ENCODE data around the gene KCNQ4.

KCNQ4 gene

DNA sequence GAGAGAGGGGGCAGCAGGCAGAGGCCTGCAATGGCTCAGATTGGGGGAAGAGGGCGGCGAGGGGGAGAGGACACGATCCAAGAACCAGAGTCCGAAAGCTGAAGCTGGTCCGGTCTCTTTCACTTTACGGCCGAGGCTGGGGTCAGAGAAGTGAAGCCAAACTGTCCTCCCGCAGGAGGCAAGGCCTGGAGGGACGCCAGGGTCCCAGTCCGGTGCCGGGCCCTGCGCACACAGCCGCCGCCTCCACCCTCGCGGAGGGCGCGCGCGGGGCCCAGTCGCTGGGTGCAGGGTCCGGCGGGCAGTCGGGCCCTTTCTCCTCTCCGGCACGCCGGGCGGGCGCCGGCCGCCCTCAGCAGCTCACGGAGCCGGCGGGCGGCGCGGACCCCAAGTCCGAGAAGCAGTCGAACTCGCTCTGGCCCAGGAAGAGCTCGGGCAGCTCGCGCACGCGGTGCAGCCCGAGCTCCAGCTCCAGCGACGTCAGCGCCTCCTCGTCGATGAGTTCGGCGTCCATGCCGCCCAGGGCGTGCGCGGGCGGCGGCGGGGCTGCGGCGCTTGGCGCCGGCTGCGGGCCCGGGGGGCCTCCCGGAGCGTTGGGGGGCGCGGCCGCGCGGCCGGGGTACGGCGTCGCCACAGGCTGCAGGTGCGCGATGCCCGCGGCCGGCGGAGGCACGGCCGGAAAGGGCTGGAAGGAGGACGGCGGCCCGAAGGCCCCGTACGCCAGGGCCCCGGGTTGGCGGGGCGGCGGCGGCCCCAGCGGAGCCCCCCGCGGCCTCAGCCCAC is 77.8 kb downstream of the KCNQ4 start:
- DNase-seq (ENCODE audit: low read depth): no peak

DNA sequence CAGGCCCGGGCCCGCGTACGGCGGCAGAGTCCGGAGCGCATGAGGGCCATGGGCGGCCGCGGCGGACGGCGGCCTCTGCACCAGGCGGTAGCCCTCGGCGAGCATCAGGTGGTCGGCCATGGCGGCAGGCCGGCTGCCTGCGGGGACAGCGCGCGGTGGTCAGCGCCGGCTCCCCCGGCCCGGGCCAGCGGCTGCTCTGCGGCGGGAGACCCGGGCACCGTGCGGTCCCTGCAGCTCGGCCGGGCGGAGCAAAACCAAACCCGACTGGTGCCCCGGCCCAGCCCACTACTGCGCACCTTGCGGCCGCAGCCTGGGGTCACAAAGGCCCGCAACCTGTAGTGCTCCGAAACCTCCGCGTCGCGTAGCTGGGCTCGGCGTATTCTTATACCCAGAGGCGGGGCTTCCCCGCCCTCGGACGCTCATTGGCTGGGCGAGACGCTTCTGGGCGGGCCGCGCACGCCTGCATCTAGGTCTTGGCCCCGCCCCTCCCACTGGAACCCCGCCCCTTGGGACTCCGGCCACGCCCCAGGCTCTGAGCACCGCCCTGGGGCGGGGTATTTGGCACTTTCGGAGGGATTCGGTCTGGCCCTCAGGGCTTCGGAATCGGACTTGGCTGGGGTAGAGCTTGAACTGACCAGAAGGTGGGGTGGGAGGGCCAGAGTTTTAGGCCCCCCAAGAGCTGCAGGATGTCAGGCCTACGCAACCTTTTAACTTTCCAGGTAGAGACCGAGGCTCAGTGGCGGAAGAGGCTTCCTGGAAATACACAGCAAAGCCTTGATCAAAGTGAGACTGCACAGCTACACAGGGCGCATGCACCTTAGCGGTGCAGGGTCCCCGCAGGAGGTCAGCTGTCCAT is 78.6 kb downstream of the KCNQ4 start, which contains the start of gene CITED4:
CITED4 (minus strand) TSS at position 356 of the 856 bp plus-strand sequence; CDS start at position 120, 236 bp downstream.
- DNase-seq (ENCODE audit: low read depth): peak; percentile 87

DNA sequence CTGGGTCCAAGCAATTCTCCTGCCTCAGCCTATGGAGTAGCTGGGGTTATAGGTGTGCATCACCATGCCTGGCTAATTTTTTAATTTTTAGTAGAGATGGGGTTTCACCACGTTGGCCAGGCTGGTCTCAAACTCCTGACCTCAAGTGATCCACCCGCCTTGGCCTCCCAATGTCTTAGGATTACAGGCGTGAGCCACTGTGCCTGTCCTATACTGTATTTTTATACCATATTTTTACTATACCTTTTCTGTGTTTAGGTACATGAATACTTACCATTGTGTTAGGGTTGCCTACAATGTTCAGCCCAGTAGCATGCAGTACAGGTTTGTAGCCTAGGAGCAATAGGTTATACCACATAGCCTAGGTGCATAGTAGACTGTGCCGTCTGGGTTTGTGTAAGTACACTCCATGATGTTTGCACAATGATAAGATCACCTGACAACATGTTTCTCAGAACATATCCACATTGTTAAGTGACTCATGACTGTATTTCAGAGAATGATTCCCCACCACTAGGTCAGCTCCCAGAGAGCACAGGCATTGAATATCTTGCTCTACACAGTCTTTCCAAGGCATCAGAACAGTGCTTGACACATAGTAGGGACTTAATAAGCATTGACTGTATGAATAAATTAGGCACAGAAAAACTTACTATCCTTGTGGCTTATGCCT is 84.6 kb downstream of the KCNQ4 start:
- DNase-seq (ENCODE audit: low read depth): no peak

DNA sequence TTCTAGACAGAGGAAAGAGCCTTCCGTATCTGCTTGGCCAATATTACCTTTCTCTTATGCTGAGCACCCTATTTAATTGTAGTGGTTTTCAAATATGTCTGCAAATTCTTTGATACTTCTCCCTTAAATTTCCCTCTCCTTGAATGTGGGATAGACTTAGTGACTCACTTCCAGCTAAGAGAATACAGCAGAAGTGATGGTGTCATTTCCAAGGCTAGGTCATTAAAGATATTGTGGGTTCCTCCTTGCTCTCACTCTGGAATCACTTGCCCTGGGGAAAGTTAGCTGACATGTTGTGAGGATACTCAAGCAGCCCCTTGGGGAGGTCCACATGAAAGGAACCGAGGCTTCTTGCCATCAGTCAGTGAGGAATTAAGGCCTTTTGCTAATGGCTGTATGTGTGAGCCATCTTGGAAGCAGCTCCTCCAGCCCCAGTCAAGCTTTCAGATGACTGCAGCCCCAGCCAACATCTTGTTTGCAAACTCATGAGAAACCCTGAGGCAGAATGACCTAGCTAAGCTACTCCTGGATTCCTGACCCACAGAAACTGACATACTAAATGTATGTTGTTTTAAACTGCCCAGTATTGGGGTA is 86.6 kb downstream of the KCNQ4 start:
- no peak for DNase-seq (ENCODE audit: low read depth)

DNA sequence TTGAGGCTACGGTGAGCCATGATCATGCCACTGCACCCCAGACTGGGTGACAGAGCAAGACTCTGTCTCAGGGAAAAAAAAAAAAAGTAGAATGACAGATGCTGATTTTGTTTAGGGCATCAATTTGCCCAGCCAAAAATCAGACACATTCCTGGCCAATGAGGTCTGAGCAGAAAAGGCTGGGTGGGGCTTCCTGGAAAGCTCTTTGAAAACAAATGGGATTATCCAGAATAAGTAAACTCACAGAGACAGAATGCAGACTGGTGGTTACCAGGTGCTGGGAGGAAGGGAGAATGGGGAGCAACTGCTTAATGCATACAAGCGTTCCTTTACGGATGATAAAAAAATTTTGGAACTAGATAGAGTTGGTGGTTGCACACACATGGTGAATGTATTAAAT is 88.7 kb downstream of the KCNQ4 start:
- DNase-seq (ENCODE audit: low read depth): no peak

DNA sequence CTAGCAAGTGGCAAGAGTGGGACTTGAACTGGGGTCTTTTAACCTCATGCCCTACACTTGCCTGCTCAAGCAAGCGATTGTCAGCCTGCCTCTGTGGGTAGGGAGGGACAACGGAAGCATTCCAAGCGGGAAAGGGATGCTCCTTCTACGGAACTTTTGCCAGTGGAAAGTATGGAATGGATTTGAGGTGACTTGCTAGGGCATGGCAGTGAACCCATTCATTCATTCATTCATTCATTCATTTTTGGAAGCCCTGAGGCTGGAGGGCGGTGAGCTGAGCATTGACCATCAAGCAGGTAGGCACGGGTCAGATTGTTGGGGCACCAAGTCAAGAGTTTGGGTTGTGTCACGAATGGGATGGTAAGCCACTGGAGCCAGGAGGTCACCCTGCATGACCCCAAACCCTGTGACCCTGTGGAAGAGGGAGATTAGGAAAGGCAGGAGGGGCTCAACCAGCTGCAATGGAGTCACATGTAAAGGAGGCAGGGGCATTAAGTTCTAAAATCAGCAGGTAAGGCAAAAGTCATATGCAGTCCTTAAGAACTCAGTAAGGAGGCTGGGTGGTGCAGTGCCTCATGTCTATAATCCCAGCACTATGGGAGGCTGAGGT is 90.4 kb downstream of the KCNQ4 start:
- DNase-seq (ENCODE audit: low read depth): no peak

DNA sequence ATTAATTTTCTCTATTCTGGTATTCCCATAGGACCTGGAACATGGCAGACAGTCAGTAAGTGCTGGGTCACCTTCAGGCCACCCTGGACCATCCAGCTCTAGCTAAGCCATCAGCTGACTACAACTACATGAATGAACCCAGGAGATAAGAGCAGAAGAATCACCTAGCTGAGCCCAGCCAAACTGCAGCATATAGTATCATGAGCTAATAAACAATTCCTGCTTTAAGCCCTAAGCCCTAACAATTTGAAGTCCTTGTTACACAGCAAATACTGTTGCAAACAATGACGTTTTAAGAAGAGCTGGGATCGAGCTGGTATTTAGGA is 92.8 kb downstream of the KCNQ4 start:
- DNase-seq (ENCODE audit: low read depth): no peak

DNA sequence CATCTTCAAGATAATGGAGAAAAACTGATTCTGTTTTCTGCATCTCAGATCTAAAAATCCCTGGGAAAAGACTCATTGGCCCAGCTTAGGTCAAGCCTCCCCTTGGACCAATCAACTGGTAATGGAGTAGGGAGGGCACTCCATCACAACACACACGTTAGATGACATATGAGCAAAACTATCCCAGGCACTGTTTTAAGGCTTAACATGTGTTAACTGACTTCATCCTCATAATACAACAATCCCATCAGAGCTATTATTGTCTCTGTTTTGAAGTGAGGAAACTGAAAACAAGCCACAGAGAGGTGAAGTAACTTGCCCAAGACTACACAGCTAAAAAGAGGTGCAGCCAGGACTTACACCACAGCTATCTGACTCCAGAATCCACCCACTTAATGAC is 93.3 kb downstream of the KCNQ4 start:
- no peak for DNase-seq (ENCODE audit: low read depth)

DNA sequence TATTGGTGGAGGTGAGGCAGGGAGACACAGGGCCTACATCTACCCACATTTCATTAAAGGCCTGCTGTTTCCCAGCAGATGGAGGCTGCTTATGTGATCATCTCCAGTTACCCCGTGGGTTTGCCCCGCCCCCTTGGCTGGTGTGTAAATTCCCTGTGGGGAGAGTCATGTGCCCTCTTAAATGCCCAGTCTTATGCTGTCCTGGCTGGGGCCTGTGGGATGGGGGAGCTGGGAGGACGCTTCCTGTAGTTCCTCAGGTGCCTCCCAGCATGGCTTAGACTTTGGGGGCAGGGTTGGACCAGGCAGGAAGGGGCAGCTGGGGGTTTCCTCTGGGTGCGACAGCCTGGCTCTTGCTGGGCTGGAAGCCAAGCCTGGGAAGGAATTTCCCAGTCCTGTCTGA is 94.1 kb downstream of the KCNQ4 start:
- no peak for DNase-seq (ENCODE audit: low read depth)

DNA sequence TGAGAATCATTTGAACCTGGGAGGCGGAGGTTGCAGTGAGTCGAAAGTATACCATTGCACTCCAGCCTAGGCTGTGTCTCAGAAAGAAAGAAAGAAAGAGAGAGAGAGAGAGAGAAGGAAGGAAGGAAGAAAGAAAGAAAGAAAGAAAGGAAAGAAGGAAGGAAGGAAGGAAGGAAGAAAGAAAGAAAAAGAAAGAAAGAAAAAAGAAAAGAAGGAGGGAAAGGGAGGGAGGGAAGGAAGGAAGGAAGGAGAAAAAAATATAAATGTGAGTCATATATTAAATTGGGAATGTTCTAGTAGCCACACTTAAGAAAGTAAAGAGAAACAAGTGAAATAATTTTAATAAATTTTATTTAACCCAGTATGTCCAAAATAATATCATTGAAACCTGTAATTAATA is 95.3 kb downstream of the KCNQ4 start:
- no peak for DNase-seq (ENCODE audit: low read depth)

DNA sequence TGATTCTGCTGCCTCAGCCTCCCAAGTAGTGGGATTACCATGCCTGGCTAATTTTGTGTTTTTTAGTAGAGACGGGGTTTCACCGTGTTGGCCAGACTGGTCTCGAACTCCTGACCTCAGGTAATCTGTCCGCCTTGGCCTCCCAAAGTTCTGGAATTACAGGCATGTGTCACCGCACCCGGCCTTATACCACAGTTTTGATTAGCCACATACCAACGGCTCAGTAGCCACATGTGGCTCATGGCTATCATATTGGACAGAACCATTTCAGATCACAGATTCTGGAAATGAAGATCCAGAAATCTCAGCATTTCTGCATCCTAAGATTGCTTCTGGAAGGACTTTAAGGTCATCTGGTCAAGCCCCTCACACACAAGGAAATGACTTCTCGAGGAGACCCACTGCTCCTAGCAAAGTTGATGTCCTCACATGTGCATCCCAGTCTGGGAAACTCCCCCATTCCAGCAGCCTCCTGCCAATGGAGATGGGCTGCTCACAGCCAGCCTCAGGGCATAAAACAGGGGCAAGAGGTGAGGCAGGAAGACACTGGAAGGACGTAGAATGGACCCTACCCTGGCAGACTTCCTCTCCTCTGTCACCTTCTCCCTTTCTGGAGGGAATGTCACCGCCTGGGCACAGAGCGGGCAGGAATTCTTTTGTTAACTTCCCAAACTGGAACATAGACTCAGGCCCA is 96.0 kb downstream of the KCNQ4 start:
- DNase-seq (ENCODE audit: low read depth): no peak

DNA sequence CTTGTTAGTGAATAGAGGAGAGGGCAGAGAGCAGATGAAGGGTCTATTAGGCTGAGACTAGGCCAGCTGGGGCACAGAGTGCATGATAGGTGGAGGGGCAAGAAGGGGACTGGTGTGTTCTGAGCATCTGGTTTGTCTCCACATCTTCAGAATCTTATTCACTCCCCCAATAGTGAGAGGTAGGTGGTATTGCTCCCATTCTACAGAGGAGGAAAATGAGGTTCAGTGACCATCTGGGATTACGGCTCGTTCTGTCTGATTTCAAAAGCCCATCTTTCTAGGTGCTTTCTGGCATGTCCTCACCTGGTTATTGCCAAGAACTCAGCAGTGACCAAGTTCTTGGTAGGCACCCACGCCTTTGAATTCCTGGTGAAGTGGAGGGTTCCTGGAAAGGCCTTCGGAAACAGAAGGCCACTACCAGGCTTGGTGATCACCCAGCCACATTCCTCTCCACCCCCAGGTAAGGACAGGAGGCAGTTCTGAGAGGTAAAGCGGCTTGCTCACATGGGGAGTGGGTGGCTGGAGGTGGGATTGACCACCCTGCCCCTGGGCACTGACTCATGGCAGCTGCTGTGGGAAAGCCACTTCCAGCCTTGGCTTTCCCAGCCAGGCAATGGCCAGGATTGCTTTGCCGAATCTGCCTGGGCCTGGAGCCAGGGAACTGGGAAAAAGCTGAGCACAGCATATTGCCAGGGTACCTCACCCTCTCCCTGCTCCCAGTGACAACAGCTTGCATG is 97.4 kb downstream of the KCNQ4 start:
- DNase-seq (ENCODE audit: low read depth): no peak

DNA sequence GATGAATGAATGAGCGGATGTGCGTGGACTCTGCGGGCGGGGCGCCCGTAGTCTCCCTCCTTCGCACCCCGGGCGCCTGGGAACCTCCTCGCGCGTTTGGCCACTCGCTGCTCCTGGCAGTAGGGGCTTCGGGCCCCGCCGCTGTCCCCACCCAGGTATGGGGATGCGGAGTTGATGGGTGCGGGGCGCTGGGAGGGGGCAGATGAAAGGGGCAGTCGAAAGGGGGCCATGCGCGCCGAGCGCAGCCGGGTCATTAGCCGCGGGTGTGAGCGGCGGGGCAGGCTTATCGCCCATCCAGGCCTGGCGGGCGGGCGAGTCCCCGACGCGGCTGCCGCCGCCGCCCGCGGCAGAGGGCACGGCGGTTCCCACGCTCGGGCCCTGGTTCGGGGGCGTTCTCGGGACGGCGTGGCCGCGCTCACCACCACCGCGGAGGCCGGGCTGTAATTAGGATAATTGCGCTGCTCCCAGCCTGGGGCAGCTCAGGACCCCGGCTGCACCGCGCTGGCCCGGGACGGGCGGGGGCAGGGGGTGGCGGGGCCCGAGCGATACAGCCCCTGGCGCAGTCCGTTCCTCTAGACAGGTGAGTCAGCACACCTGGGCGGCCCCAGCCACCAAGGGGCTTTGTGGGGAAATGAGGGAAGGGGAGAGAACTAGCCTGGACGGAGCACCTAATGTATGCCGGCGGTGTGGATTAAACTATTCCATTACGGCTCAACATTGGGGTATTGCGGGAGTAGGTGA is 100.6 kb downstream of the KCNQ4 start:
- no peak for DNase-seq (ENCODE audit: low read depth)

DNA sequence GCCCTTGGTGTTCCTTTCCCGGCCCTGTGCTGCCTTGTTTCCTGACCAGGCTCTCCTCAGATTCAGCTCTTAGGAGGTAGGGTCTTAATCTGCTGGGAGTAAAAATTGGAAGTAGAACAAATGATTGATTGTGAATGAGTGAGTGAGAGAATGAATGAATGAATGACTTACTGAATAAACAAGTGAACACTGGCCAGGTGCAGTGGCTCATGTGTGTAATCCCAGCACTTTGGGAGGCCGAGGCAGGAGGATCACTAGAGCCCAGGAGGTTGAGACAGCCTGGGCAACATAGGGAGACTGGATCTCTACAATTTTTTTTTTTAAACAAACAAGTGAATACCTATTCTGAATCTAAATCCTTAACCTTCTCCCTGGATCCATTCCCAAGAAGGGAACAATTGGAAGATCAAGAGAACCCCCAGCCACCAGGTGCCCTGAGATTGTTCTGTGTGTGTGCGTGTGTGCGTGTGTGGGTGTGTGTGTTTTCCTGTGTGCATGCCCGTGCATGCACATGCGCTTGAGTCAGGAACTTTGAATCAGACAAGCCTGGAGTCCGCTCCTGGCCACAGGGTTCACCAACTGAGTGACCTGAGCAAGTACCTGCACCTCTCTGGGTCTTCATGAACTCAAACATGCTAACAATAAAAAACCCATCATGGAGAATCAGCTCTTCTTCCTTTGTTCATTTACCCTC is 102.9 kb downstream of the KCNQ4 start:
- DNase-seq (ENCODE audit: low read depth): no peak

DNA sequence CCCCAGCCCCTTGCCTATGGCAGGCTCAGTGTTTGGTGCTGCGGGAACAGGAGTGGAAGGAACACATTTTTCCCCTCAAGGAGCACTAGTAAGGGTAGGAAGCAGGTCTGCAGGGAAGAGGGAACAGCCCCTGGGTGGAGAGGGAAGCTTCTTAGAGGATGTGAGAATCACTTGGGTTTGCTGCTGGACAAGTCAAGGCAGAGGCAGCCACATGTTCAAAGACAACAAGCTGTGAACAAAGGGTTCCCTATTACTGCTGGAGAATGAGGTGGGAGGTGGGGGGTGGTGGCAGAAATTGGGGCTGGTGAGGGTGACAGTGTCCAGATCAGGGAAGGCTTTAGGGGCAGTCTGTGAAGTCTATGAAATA is 103.4 kb downstream of the KCNQ4 start:
- DNase-seq (ENCODE audit: low read depth): no peak

DNA sequence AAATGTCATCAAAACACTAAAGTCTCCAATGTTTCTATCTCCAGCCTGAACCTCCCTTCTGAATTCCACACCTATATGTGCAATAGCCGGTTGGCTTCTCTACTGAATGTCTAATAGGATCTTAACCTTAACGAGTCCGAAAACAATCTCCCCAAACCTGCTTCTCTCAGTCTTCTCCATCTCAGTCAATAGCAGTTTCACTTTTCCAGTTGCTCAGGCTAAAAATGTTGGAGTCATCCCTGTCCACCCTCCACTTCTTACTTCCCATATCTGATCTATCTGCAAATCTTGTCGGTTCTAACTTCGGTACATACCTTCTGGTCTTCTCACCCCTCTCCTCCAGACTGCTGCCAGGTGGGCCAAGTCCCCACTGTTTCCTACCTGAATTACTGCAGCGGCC is 104.1 kb downstream of the KCNQ4 start:
- DNase-seq (ENCODE audit: low read depth): no peak

Measured in stimulated activated CD8-positive, alpha-beta memory T cell treated with anti-CD3 and anti-CD28 coated beads, Interleukin-15, amount 100 ng/mL, for 1 hour (primary cell).